ENCODE measurements around the gene FAM43A.

GRCh38 chr3:194637066-194637465 is 48.6 kb upstream of the FAM43A start:
- TF ChIP-seq POLR2A (IDR thresholded peaks at IDR 0.05), result no peak
- TF ChIP-seq CTCF (IDR thresholded peaks at IDR 0.05), result no peak
- no peak for TF ChIP-seq EP300 (IDR thresholded peaks at IDR 0.05)
